GM18870 (cell line): ENCODE measurements around the gene HOXA4.

Experiments used
- ATAC-seq: cut with Tn5 transposase; IDR thresholded peaks from one replicate; pipeline ENCODE4 v1.9.1; 2021; ENCODE audit warnings: moderate library complexity; ENCODE audit not compliant: unreplicated experiment

HOXA4 gene

DNA sequence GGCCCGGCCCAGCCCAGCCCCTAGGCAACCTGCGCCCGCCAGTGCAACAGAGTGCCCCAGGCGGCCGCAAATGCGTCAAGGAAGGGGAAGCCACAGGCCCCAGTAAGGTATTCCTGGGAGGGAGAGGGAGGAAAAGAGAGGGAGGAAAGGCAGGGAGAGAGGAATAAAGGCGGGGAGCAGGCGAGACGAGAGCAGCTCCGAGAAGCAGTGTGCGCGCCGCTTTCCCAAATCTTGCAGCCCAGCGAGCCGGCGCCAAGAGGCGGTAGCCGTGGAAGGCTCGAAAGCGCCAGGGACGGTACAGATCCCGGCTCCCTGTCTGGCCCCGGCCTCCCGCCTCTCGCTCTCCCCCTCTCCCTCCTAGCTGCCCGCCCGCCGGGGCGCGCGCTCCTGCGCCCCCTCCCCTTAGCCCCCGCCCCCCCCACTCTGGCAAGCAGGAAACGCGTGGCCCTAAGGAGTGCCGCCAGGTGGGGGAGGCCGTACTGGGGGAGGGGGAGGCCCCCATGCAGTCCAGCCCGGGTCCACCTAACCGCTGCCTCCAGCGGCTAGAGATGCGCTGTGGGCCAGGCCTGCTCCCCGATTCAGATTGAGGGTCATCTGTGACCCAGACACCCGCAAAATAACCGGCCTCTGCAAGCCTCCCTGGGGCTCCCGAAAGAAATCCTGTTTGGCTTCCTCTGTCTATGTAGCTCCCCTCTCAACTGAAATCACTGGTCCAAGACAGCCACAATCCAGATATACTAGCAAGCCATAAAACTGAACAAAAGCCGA is 39.3 kb upstream of the HOXA4 start:
- no peak for ATAC-seq

DNA sequence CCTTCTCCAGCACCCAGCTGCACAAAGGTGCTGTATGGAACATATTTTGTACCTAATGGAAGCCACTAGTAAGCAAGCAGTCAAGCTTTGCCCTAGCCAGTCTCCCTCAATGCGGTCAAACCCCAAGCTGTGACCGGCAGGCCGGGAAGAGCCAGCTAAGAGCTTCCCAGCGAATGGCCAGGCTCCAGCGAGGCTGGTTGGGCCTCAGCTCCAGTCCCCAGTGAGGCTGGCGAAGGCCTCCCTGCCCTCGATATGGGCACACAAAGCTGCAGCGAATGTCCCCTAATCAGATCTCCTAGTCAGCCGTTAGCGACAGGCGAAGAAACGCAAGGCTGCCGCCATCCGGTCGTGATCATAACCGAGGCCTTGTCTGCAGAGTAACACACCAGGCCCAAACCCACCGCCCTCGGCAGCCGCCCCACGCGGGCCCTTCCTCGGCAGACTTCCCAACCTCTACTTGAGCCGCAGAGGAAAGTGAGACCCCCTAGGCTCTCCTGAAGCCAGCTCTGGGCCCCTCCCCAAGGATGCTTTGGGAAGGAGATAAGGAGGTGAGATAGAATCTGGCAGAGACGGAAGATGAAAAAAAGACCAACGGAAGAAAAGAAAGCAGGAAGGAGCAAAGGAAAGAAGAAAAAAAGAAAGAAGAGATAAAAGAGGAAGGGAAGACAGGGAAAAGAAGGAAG is 37.8 kb upstream of the HOXA4 start:
- no peak for ATAC-seq

DNA sequence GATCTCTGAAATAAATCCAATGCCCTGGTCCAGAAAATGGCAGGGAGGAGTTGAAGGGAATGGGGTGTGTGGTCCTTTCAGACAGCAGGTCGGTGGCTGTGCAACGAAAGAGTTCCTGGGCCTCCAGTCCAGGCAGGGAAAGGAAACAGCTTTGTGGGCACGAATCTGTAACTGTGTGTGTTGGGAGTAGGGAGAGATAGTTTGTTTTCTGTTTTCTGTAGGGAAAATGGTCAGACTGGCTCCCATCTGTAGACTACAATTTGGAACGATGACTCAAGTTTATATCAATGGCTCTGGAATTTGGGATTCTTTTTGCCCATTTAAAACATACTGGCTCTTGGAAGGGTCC is 37.3 kb upstream of the HOXA4 start:
- no peak for ATAC-seq

DNA sequence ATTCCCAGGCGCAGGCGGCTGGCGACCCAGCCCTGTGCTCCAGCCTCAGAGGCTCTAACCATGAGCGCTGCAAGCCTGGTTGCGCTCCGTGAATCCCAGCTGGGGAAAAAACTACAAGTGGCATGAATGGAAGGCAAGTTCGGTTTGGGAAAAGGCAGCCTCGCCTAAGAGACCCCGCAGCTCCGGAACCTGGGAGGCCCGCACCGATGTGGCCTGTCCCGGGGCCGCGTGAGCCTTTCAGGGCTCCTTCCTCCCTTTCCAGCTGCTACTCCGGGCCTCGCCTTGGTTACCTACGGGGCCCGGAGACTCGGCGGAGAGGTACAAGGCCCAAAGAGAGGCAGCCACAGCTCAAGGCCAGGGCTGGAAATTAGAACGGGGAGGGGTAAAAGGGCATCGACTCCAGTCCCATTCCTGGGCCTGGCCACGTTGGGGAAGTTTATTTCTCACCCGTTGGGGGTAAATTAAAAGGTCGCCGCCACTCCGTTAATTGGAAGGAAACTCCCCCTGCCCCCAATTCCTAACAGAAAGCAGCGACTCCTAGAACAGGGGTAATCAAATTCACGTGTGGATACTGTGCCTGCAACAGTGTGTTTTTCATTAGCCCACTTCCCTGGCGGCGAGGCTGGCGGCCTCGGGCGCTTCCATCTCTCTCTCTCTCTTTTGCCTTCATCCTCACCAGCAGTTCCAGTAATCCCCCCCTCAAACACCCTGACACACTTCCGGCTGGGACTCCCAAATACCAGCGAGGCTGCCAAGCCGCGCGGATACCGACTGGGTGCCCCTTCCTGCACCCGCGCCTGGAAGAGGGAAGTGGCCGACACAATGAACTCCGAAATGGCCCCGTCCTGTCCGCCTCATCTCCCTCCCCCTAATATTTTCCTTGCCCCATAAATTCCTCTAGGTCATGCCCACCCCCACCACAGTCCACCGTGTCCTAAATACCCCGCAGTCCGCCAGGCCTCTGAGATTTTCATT is 36.3 kb upstream of the HOXA4 start:
- no peak for ATAC-seq

DNA sequence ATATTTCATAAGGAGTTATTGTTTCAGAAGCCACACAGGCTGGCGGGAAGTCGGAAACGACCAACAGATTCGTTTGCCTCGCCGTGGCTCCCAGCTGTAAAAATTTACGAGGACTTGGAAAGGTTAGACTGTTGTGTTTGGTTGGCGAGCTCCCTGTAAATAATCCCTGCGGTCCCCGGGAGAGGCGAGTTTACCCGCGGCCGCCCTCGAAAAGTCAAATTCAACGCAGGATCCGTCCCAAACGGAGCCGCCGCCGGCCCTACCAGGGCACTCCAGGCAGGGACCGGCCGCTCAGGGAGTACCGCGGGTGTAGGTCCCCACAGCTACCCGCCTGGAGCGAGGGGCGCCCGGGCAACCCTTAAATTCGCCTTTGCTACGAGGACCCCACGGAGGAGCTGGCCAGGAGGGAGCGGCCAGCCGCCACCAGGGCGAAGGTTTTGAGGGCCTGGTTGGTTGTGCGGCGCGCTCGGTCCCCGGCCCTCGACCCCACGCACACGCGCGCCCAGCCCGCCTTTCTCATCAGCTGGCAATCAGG is 35.5 kb upstream of the HOXA4 start:
- no peak for ATAC-seq

DNA sequence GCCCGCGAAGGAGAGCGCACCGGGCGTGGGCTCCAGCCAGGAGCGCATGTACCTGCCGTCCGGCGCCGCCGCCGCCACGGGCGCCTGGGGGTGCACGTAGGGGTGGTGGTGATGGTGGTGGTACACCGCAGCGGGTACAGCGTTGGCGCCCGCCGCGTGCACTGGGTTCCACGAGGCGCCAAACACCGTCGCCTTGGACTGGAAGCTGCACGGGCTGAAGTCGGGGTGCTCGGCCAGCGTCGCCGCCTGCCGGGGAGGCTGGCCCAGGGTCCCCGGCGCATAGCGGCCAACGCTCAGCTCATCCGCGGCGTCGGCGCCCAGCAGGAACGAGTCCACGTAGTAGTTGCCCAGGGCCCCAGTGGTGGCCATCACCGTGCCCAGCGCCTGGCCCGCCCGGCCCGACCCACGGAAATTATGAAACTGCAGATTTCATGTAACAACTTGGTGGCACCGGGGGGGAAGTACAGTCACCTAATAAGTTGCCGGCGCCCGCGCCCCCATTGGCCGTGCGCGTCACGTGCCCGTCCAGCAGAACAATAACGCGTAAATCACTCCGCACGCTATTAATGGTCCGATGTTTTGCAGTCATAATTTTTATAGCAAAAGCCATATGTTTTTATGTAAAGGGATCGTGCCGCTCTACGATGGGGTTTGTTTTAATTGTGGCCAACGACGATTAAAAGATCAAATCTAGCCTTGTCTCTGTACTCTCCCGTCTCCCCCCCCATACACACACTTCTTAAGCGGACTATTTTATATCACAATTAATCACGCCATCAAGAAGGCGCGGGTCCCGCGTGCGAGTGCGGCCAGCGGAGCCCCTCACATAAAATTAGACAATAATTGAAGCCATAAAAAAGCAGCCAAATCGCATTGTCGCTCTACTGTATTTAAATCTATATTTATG is 34.8 kb upstream of the HOXA4 start, which contains the start of gene HOXA9:
HOXA9 (minus strand) TSS at position 449 of the 907 bp plus-strand sequence; CDS start at position 369, 80 bp downstream.
- ATAC-seq = no peak

DNA sequence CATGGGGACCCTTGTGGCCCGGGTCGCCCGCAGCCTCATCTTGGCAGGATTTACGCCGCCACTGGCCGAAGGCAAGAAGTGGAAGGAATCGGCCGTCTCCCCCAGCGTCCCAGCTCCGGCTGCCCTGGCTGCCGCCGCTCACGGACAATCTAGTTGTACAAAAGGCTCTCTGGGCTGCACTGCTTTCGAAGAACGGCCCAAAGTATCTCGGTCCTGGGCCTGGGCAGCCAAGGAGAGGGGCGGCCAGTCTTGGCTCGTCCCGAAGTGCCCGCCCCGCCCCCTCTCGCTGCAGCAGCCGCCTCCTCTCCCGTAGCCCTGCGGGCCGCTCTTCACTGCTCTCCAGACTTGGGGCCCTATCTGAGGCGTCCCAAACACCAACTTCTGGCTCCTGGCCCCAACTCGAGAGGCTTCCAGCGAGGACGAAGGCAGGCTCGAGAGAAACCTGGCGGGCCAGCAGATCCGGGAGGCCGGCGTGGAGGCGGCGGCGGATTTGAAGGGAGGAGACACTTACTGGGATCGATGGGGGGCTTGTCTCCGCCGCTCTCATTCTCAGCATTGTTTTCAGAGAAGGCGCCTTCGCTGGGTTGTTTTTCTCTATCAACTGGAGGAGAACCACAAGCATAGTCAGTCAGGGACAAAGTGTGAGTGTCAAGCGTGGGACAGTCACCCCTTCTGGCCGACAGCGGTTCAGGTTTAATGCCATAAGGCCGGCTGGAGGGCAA is 34.0 kb upstream of the HOXA4 start:
- ATAC-seq = no peak

DNA sequence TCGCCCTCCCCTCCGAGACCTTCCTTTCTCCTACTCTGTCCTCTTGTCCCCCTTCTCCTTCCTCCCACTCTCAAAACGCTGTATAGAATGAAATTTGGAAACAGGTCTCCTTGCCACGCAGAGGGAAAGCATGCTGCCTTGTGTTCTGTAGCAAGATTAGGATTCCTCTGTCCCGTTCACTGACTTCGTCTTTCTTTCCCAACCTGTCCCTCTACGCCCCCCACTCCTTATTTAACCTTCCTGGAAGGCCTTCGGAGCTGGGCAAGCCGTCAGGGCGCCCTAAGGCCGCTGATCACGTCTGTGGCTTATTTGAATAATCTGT is 33.4 kb upstream of the HOXA4 start:
- ATAC-seq = no peak

DNA sequence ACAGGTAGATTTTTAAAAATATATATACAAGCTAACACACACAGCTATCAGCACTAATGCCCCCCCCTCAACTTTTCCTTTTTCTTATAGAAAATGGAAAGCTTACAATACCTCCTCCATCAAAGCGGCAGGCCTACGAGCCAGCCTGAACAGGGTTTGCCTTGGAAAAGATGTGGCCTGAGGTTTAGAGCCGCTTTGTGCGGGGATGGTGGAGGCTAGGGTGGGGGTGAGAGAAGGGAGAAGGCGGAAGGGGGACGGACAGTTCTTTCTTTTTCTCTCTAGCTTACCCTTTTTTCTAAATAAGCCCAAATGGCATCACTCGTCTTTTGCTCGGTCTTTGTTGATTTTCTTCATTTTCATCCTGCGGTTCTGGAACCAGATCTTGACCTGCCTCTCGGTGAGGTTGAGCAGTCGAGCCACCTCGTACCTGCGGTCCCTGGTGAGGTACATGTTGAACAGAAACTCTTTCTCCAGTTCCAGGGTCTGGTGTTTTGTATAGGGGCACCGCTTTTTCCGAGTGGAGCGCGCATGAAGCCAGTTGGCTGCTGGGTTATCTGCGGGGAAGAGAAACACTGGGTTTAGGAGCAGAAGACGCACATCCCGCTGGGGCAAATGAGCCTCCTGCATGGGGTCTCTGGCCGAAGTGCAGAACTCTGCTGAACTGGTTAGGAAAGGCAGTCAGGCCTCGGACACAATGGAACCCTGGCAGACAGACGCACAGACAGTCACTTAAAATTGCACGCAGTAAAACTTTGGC is 32.9 kb upstream of the HOXA4 start:
- ATAC-seq = no peak

DNA sequence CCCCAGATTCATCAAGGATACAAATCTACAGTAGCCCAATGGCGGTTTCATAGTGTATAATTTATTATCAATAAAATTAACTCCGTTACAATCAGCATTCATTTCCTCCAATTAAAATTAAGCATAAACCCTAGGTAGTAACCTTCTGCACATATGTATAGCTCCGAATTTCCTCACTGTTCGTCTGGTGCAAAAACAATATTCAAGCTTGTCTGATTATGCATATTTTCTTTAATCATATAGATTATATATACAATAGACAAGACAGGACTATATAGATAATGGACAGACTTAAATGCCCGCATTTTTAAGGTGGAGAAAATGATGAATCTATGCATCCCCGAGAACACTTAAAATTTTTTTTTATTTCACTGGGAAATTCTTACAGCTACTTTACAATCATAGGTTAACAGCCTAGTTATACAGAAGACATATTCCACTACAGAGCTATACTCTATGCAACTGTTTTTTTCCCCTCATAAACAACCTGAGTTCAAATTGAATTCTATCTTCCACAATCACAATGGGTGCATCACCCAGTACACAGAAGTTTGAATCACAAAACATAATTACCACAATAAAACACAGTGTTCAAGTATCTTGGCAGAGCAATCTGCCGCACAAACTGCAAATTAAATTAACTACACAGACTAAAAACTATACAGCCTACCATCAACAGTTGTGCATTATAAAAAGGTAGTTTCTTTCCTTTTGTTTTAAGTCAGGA is 32.2 kb upstream of the HOXA4 start:
- ATAC-seq = no peak

DNA sequence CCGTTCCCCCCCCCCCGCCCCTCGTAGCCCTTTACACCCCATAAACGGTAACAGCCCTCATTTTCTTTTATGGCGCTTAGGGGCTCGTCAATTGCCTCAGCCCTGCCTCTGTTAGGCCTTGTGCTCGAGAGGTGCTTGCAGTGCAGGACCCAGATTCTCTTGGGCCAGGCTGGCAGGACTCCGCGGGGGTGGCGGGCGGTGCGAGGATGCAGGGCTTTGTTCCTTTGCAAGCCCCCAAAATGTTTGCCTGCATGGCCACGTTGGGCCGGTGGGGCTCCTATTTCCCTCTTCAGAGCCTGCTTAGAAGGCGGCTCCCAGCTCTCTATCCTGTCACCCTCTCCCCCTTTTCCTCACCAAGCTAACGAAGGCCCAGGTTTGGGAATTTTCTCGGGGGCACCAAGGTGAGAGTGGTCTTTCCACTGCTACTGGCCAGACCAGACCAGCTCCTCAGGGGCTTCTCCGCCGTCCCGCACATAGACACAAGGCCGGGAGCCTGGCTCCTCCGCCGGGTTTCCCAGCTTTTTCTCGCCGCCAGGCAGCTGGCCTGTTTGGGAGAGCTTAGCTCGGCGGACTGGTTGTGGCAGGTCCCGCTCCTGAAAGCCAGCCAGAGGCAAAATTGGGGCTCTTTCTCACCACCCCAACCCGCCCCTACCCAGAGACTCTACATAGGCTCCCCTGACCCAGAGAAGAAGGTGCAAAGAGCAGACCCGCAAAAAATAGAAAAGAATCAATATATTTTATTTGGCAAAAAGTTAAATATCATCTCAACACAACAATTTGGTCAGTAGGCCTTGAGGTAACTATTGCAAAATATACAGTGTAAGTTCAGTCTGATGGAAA is 31.4 kb upstream of the HOXA4 start:
- no peak for ATAC-seq

DNA sequence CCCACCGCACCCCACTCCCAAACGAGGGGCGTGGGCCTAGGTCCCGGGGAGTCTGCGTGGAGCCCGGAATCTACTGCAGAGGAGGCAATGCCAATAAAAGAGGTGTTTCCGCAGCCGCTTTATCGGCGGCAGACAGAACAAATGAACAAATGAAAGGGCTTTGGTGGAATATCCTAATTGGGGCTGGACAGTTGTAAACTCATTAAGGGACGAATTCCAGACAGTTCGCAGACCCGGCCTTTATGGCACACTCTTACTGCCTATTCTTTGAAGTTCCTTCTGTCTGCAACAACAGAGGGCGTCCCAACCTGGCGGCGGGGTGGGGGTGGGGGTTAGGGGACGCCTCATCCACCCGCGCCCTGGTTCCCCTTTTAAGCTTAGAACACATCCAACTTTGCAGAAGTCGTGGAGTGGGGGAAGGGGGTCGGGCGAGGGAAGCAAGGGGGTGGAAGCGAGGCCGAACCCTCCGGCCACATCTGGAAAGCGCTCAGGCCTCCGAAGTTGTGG is 30.7 kb upstream of the HOXA4 start:
- ATAC-seq = no peak

DNA sequence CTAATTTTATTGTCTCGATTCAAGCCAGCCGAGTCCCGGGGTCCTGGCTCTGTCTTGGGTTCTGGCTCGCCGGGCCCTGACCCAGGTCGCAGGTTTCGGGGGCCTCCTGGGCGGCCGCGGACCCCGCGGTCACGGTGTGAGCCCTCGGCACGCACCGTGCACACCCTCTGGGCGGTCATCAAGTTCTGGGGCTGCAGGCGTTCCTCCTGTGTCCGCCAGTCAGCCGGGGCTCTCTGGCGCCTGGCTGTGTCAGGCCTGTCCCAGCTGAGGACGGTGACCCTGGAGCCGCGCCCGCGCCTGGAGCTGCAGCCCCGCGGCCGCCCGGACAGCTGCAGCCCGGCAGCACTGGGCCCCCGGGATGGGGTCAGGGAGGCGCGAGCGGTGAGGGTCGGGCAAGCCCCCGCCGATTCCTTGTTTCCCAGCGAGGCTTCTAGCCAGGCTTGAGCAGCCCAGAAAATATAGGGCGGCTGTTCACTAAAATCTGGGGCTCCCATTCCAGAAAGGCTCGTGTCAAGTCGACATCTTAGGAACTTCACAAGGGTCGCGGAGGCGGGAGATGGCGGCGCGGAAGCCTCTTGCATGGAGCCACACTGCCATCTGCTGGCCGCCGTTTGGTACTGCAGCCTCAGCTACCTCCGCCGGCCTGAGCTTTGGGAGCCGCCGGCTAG is 30.1 kb upstream of the HOXA4 start:
- ATAC-seq = peak; percentile 55

DNA sequence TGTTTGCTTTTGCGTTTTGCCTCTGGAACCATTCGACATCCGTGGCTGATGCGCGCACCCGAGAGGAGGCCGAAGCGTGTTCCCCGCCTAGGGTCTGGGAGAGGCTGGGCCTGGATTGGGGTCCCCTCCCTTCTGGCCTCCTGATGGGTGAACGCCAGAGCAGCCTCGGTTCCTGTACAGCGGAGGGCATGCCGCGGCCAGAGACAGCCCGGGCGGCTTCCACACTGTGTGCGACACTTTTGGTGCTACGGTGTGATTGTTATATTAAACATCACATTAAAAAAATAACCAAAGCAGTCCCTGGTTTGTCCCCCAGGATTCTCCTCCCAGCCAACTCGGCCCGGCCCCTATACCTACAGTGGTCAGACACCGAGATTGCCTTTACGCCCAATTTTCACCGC is 29.6 kb upstream of the HOXA4 start:
- ATAC-seq = no peak

DNA sequence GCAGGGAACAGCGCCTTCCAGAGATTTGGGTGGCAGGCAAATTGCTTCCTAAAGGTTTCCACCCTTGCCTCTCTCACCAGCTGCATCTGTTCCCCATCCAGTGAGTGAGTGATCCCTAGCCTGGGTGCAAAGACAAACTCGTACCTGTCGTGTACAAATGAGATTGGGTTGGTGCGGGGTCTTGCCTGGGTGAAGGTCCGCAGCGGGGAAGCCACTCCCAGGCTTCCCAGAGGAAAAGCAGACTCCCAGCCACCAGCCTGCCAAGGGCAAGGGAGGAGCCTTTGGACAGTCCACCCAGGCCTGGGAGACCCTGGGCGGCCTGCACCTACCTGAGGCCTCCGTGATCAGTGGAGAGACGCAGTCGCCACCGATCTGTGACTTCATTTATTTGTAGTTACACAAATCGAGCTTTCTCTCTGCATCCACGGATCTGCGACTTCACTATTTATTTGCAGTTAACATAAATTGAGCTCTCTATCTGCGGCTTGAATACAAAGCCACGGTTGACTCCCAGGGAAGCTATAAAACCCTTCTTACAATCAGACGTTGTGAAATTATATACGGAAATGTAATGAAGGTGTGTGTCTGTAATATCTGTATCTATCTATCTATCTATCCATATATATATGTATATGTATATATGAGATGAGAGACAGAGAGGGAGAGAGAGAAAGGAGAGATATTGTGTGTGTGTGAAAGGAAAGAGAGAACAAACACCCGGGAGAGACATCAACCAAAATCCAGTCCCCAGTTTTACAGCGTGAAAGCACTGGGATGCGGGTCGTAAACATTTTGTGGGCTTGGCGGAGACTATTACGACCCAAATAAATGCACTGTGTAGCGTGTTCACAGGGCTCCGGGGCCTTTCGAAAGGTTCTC is 28.9 kb upstream of the HOXA4 start:
- ATAC-seq = no peak
